Cardiac fibroblast (primary cell): ENCODE measurements around the gene KRTAP10-8.

ENCODE experiments used
- DNase-seq, 2 donors: peaks; one replicate each; pipeline versions ENCODE4 v3.0.0 to v3.0.0-alpha.2; 2010; ENCODE audit warnings: low read depth in 2 of 2
- H3K4me3 ChIP-seq, 2 donors: replicated peaks in 1 of 2; 1 replicate in 1 of 2; 2 replicates in 1 of 2; pipeline ENCODE4 v1.5.1; 2011; ENCODE audit warnings: low read depth in 2 of 2, low read length in 2 of 2, mild to moderate bottlenecking in 2 of 2, moderate library complexity in 1 of 2
- CTCF ChIP-seq: IDR thresholded peaks from one replicate; pipeline ENCODE4 v1.5.1; 2011; ENCODE audit warnings: low read depth, mild to moderate bottlenecking, low read length, inconsistent platforms

The KRTAP10-8 gene

GRCh38 chr21:44616591-44616926 lies 4.7 kb downstream of the KRTAP10-8 start:
- DNase-seq, result no peak
- no peak for TF ChIP-seq CTCF
- H3K4me3 ChIP-seq, result no peak overlapping the region

- no peak for DNase-seq
- TF ChIP-seq CTCF, result no peak
- H3K4me3 ChIP-seq, result no peak overlapping the region
Measured at GRCh38 chr21:44617071-44617501, 5.2 kb downstream of the KRTAP10-8 start.

- peak; percentile 4 to 30 for DNase-seq
- H3K4me3 ChIP-seq, result no peak overlapping the region
- peak; percentile 29 for TF ChIP-seq CTCF
Measured at GRCh38 chr21:44618504-44618903, 6.6 kb downstream of the KRTAP10-8 start.

- no peak for DNase-seq
- no peak for TF ChIP-seq CTCF
Measured at GRCh38 chr21:44618909-44619308, 7.0 kb downstream of the KRTAP10-8 start.

GRCh38 chr21:44619886-44620285 lies 8.0 kb downstream of the KRTAP10-8 start:
- DNase-seq, result no peak
- no peak for TF ChIP-seq CTCF
- no peak overlapping the region for H3K4me3 ChIP-seq

More at GRCh38 chr21:44618909-44619308, 7.0 kb downstream of the KRTAP10-8 start:
- H3K4me3 ChIP-seq, result no peak overlapping the region

- H3K4me3 ChIP-seq, result no peak overlapping the region
- TF ChIP-seq CTCF, result no peak
- no peak for DNase-seq
Measured at GRCh38 chr21:44623575-44623974, 11.7 kb downstream of the KRTAP10-8 start.

- no peak for TF ChIP-seq CTCF
- H3K4me3 ChIP-seq, result no peak overlapping the region
- DNase-seq, result no peak
Measured at GRCh38 chr21:44625756-44626155, 13.9 kb downstream of the KRTAP10-8 start.
